ENCODE data around the gene CMSS1.

The CMSS1 gene

GRCh38 chr3:100225193-100225592 lies 407.5 kb downstream of the CMSS1 start:
- DNase-seq = no peak
- TF ChIP-seq EZH2 (optimal IDR thresholded peaks at IDR 0.05; ENCODE audit: low read depth, low read length) = no peak
- TF ChIP-seq, protein P1, sequence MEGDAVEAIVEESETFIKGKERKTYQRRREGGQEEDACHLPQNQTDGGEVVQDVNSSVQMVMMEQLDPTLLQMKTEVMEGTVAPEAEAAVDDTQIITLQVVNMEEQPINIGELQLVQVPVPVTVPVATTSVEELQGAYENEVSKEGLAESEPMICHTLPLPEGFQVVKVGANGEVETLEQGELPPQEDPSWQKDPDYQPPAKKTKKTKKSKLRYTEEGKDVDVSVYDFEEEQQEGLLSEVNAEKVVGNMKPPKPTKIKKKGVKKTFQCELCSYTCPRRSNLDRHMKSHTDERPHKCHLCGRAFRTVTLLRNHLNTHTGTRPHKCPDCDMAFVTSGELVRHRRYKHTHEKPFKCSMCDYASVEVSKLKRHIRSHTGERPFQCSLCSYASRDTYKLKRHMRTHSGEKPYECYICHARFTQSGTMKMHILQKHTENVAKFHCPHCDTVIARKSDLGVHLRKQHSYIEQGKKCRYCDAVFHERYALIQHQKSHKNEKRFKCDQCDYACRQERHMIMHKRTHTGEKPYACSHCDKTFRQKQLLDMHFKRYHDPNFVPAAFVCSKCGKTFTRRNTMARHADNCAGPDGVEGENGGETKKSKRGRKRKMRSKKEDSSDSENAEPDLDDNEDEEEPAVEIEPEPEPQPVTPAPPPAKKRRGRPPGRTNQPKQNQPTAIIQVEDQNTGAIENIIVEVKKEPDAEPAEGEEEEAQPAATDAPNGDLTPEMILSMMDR (IDR thresholded peaks at IDR 0.05; ENCODE audit: low read length) = no peak
- no peak for TF ChIP-seq EZH2phosphoT487 (IDR thresholded peaks at IDR 0.05; ENCODE audit: low read length)
- Histone ChIP-seq H3K9me2 (replicated peaks; ENCODE audit: insufficient read depth, low read length) (no peaks in the 10 kb centered on the region), H3K4me1 (ENCODE audit: low read length) (no peaks in the 10 kb centered on the region), H3K4me3 (ENCODE audit: low read length) (no peak overlapping the region), H3K4me2 (ENCODE audit: low read depth, low read length) (no peak overlapping the region), H3K27ac (ENCODE audit: low read length) (no peak overlapping the region), H3K9me3 (replicated peaks; ENCODE audit: insufficient read depth, low read length) (no peaks in the 10 kb centered on the region), H3K27me3 (replicated peaks; ENCODE audit: insufficient read depth, low read length) (no peaks in the 10 kb centered on the region), H2AFZ (ENCODE audit: low read length) (no peak overlapping the region), H3K36me3 (replicated peaks; ENCODE audit: insufficient read depth, low read length) (no peaks in the 10 kb centered on the region), H4K20me1 (ENCODE audit: insufficient read depth, low read length) (no peaks in the 10 kb centered on the region), H3F3A (ENCODE audit: insufficient read depth, low read length) (no peaks in the 10 kb centered on the region), H3K9ac (ENCODE audit: low read length) (no peak overlapping the region), H3K79me2 (ENCODE audit: low read length) (no peaks in the 10 kb centered on the region)

GRCh38 chr3:100225883-100226282 lies 408.2 kb downstream of the CMSS1 start:
- Histone ChIP-seq H3K27me3 (replicated peaks; ENCODE audit: insufficient read depth, low read length) (no peaks in the 10 kb centered on the region), H3F3A (ENCODE audit: insufficient read depth, low read length) (no peaks in the 10 kb centered on the region), H3K4me2 (ENCODE audit: low read depth, low read length) (no peak overlapping the region), H3K9me3 (replicated peaks; ENCODE audit: insufficient read depth, low read length) (no peaks in the 10 kb centered on the region), H3K4me1 (ENCODE audit: low read length) (no peaks in the 10 kb centered on the region), H3K79me2 (ENCODE audit: low read length) (no peaks in the 10 kb centered on the region), H4K20me1 (ENCODE audit: insufficient read depth, low read length) (no peaks in the 10 kb centered on the region), H3K9me2 (replicated peaks; ENCODE audit: insufficient read depth, low read length) (no peaks in the 10 kb centered on the region), H3K4me3 (ENCODE audit: low read length) (no peak overlapping the region), H2AFZ (ENCODE audit: low read length) (no peak overlapping the region), H3K9ac (ENCODE audit: low read length) (no peak overlapping the region), H3K27ac (ENCODE audit: low read length) (no peak overlapping the region), H3K36me3 (replicated peaks; ENCODE audit: insufficient read depth, low read length) (no peaks in the 10 kb centered on the region)
- no peak for DNase-seq
- TF ChIP-seq, protein P1 (IDR thresholded peaks at IDR 0.05; ENCODE audit: low read length) = no peak
- TF ChIP-seq EZH2 (optimal IDR thresholded peaks at IDR 0.05; ENCODE audit: low read depth, low read length) (no peak), EZH2phosphoT487 (IDR thresholded peaks at IDR 0.05; ENCODE audit: low read length) (no peak)

DNA sequence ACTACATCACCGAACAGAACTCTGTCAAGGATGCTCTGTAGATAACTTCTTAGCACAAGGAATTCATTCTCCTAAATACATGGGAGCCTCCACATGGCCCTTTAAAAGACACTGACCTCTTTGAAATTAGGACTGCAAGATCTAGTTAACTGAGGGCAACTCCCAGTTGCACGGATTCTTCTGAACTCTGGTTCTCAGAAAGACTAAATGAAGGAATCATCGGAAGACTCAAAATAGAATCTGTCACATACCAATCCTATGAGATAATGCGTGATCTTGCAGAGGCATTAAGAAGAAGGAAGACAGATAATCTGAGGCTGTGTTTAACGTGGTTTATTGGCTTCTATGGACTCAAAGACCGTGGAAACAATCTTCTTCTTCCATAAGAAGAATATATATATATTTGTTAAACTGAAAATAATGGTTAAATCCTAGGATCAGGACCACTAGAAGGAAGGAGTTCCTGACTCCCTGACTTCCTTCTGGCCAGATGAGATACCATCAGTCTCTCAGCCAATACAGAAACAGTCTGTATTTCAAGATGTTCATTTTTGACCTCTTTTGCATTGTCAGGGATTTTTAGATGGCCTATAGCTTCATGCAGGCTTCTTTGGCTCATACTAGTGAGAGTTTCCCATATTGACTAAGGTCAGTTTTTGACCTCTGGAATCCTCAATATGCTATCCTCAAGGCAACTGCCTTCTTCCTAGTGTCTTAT lies 409.2 kb downstream of the CMSS1 start:
- Histone ChIP-seq H3K4me2 (ENCODE audit: low read depth, low read length) (no peak overlapping the region), H3K27ac (ENCODE audit: low read length) (no peak overlapping the region)

More for the DNA sequence above, 409.2 kb downstream of the CMSS1 start:
- no peak for DNase-seq
- H3F3A ChIP-seq (ENCODE audit: insufficient read depth, low read length) = no peaks in the 10 kb centered on the region
- H3K9me3 ChIP-seq (replicated peaks; ENCODE audit: insufficient read depth, low read length) = no peaks in the 10 kb centered on the region
- no peaks in the 10 kb centered on the region for H4K20me1 ChIP-seq (ENCODE audit: insufficient read depth, low read length)
- no peaks in the 10 kb centered on the region for H3K79me2 ChIP-seq (ENCODE audit: low read length)
- no peak overlapping the region for H2AFZ ChIP-seq (ENCODE audit: low read length)
- H3K4me3 ChIP-seq (ENCODE audit: low read length) = no peak overlapping the region
- no peaks in the 10 kb centered on the region for H3K27me3 ChIP-seq (replicated peaks; ENCODE audit: insufficient read depth, low read length)
- no peaks in the 10 kb centered on the region for H3K36me3 ChIP-seq (replicated peaks; ENCODE audit: insufficient read depth, low read length)
- TF ChIP-seq, protein P1 (IDR thresholded peaks at IDR 0.05; ENCODE audit: low read length) = no peak
- TF ChIP-seq EZH2 (optimal IDR thresholded peaks at IDR 0.05; ENCODE audit: low read depth, low read length) (no peak), EZH2phosphoT487 (IDR thresholded peaks at IDR 0.05; ENCODE audit: low read length) (no peak)
- no peaks in the 10 kb centered on the region for H3K4me1 ChIP-seq (ENCODE audit: low read length)
- H3K9ac ChIP-seq (ENCODE audit: low read length) = no peak overlapping the region
- H3K9me2 ChIP-seq (replicated peaks; ENCODE audit: insufficient read depth, low read length) = no peaks in the 10 kb centered on the region

Data from MM.1S (cell line).